Left lung (tissue), 10 donors: ENCODE results near the gene ADH6. TPM values are rescaled to one million over a fixed set of nuclear protein-coding genes. Genes with fewer than 3 reads are reported as not detected.
"Not testable (repeated sequence)": the region's sequence is repeated elsewhere in the genome, so short reads cannot be mapped to it uniquely, and the experiment has no call there.

ENCODE experiments used
- ATAC-seq: fragments of 200-7000 bp; cut with Tn5 transposase; one replicate; pipeline ENCODE4 v1.9.1; 2020; ENCODE audit warnings: moderate library complexity
- DNase-seq, 4 donors: peaks; one replicate each; pipeline ENCODE4 v3.0.0-alpha.2; 2013 to 2020
- H3K27ac ChIP-seq, 2 donors: fragments of 200-600 bp; sonication (generic) in 1 of 2; one replicate each; pipeline versions ENCODE4 v1.5.0 to v1.8.0; 2020 to 2021
- H3K27me3 ChIP-seq, 2 donors: fragments of 200-600 bp; sonication (generic) in 1 of 2; one replicate each; pipeline versions ENCODE4 v1.5.0 to v1.8.0; 2020 to 2021
- H3K36me3 ChIP-seq, 2 donors: fragments of 200-600 bp; sonication (generic) in 1 of 2; one replicate each; pipeline versions ENCODE4 v1.5.0 to v1.8.0; 2020 to 2021
- H3K4me1 ChIP-seq, 2 donors: fragments of 200-600 bp; one replicate each; pipeline ENCODE4 v1.8.0; 2021
- H3K4me3 ChIP-seq, 2 donors: fragments of 200-600 bp; sonication (generic) in 1 of 2; one replicate each; pipeline versions ENCODE4 v1.5.0 to v1.8.0; 2020 to 2021; ENCODE audit warnings: mild to moderate bottlenecking in 1 of 2
- H3K9me3 ChIP-seq, 2 donors: fragments of 200-600 bp; sonication (generic) in 1 of 2; one replicate each; pipeline versions ENCODE4 v1.5.0 to v1.8.0; 2020 to 2021
- CTCF ChIP-seq, 2 donors: fragments of 200-600 bp; sonication (generic) in 1 of 2; IDR thresholded peaks; one replicate each; pipeline versions ENCODE4 v1.5.0 to v1.8.0; 2021; ENCODE audit warnings: antibody characterized with exemption in 2 of 2
- intact Hi-C, 2 donors: fragments of 100-400 bp; cut with DNase I; formaldehyde crosslinking; loops; one replicate each; pipeline versions ENCODE4 v1.11.2 to v1.14.2; 2022
- polyA plus RNA-seq, 6 donors: library from polyadenylated mRNA; unstranded; fragments of 120-200 nt; gene quantifications; one replicate each; pipeline ENCODE4 v1.2.1, GENCODE V29; 2013; ENCODE audit not compliant: insufficient read length in 6 of 6
- total RNA-seq, 2 donors: library from RNA; stranded (reverse); fragmentation: NEBNext Ultra II Directional; extraction: Animal tissue kit (Norgen Biotek cat#: 25700); gene quantifications; one replicate each; pipeline ENCODE4 v1.2.1, GENCODE V29; 2021
- donor health status: DM: no; HTN: yes; CAD: no.
- donor health status: DM: no; HTN: no; CAD: no.

ADH6 gene
- total and polyA plus RNA-seq, 8 donors: 11.8 to 23.6 (median 16.0) TPM; not detected in 2

GRCh38 chr4:99234331-99235010, 15.4 kb upstream of the ADH6 start:
- Histone ChIP-seq H3K9me3 (peaks cover 0 to 14% of the 10 kb centered on the region in 2 donors), H3K36me3 (no peaks in the 10 kb centered on the region), H3K4me3 (no peak overlapping the region), H3K27me3 (no peaks in the 10 kb centered on the region), H3K27ac (no peak overlapping the region), H3K4me1 (no peaks in the 10 kb centered on the region)
- TF ChIP-seq CTCF (IDR thresholded peaks at IDR 0.05): no peak
- no peak for DNase-seq
- intact Hi-C loops: no loop called here
- ATAC-seq: no peak

GRCh38 chr4:99233397-99233796, 14.4 kb upstream of the ADH6 start:
- H3K27ac ChIP-seq, H3K36me3 ChIP-seq, H3K4me1 ChIP-seq, H3K4me3 ChIP-seq, ATAC-seq, H3K27me3 ChIP-seq, DNase-seq, intact Hi-C loops: not testable (repeated sequence)
- H3K9me3 ChIP-seq: peaks cover 0 to 14% of the 10 kb centered on the region in 2 donors

GRCh38 chr4:99228706-99229105, 9.7 kb upstream of the ADH6 start:
- H3K4me3 ChIP-seq, H3K4me1 ChIP-seq, DNase-seq, intact Hi-C loops, H3K27me3 ChIP-seq, H3K36me3 ChIP-seq, ATAC-seq, H3K27ac ChIP-seq: not testable (repeated sequence)
- peaks cover 0 to 16% of the 10 kb centered on the region in 2 donors for H3K9me3 ChIP-seq

GRCh38 chr4:99227646-99228045, 8.6 kb upstream of the ADH6 start:
- ATAC-seq, H3K27ac ChIP-seq, DNase-seq, H3K4me1 ChIP-seq, H3K36me3 ChIP-seq, H3K4me3 ChIP-seq, intact Hi-C loops, H3K27me3 ChIP-seq: not testable (repeated sequence)
- peaks cover 0 to 19% of the 10 kb centered on the region in 2 donors for H3K9me3 ChIP-seq

- peak; percentile 19 for ATAC-seq
- H3K27me3 ChIP-seq: no peaks in the 10 kb centered on the region
- DNase-seq: peak in 1 of 4 donors; percentile 70
- peaks cover 0 to 11% of the 10 kb centered on the region in 2 donors for H3K9me3 ChIP-seq
- TF ChIP-seq CTCF (IDR thresholded peaks at IDR 0.05): no peak
- no peak overlapping the region for H3K27ac ChIP-seq
- intact Hi-C loops: no loop called here
- H3K4me3 ChIP-seq: no peak overlapping the region
- no peaks in the 10 kb centered on the region for H3K4me1 ChIP-seq
- H3K36me3 ChIP-seq: no peaks in the 10 kb centered on the region
Observed at GRCh38 chr4:99221980-99222379, 2.9 kb upstream of the ADH6 start.

GRCh38 chr4:99219479-99219878, 433 bp upstream of the ADH6 start:
- intact Hi-C loops: no loop called here
- Histone ChIP-seq H3K4me3 (no peak overlapping the region), H3K4me1 (no peaks in the 10 kb centered on the region), H3K36me3 (no peaks in the 10 kb centered on the region), H3K27ac (no peak overlapping the region), H3K9me3 (peaks cover 0 to 7% of the 10 kb centered on the region in 2 donors), H3K27me3 (no peaks in the 10 kb centered on the region)
- DNase-seq (no peak), ATAC-seq (no peak)
- TF ChIP-seq CTCF (IDR thresholded peaks at IDR 0.05): no peak

- Histone ChIP-seq H3K36me3 (no peaks in the 10 kb centered on the region), H3K4me1 (no peaks in the 10 kb centered on the region), H3K4me3 (no peak overlapping the region), H3K9me3 (peaks cover 0 to 4% of the 10 kb centered on the region in 2 donors), H3K27me3 (no peaks in the 10 kb centered on the region), H3K27ac (no peak overlapping the region)
- intact Hi-C loops: no loop called here
- DNase-seq (no peak), ATAC-seq (no peak)
- no peak for TF ChIP-seq CTCF (IDR thresholded peaks at IDR 0.05)
Observed at GRCh38 chr4:99215521-99215920, 3.5 kb downstream of the ADH6 start.
